SU-DHL-6 (cell line): Measurements from ENCODE around the gene HIVEP3.

Experiments used
- H2AFZ ChIP-seq: fragments of 200-600 bp; sonication (generic); 2 replicates; pipeline ENCODE4 v1.6.1; 2014; ENCODE audit warnings: low read depth, mild to moderate bottlenecking, moderate library complexity, mixed read lengths, antibody characterized with exemption, low read length; ENCODE audit not compliant: severe bottlenecking
- H3F3A ChIP-seq: fragments of 200-600 bp; shearing (Covaris generic); 2 replicates; pipeline ENCODE4 v1.6.0; 2016; ENCODE audit warnings: antibody characterized with exemption, mild to moderate bottlenecking; ENCODE audit not compliant: insufficient read depth
- H3K27ac ChIP-seq: fragments of 200-600 bp; sonication (generic); 2 replicates; pipeline ENCODE4 v1.5.1; 2016; ENCODE audit warnings: low read depth, mild to moderate bottlenecking, low read length, moderate library complexity, mixed read lengths
- H3K27me3 ChIP-seq: fragments of 200-600 bp; sonication (generic), shearing (Covaris generic); 2 replicates; pipeline ENCODE4 v1.6.0; 2014; ENCODE audit warnings: mild to moderate bottlenecking, low read length
- H3K36me3 ChIP-seq: fragments of 200-600 bp; sonication (generic); 2 replicates; pipeline ENCODE4 v1.6.1; 2014; ENCODE audit warnings: mild to moderate bottlenecking, low read length, mixed read lengths
- H3K4me2 ChIP-seq: fragments of 300-600, 200-600 bp; shearing (Covaris generic), sonication (generic); 2 replicates; pipeline ENCODE4 v1.6.0; 2014; ENCODE audit warnings: low read length, low read depth, mild to moderate bottlenecking; ENCODE audit not compliant: poor library complexity, severe bottlenecking
- H3K4me3 ChIP-seq: fragments of 200-600 bp; sonication (generic); 2 replicates; pipeline ENCODE4 v1.5.1; 2014; ENCODE audit warnings: antibody characterized with exemption, low read length, mild to moderate bottlenecking, mixed read lengths; ENCODE audit not compliant: insufficient read depth, poor library complexity, severe bottlenecking
- H3K79me2 ChIP-seq: fragments of 200-600 bp; sonication (generic); 2 replicates; pipeline ENCODE4 v1.6.1; 2014; ENCODE audit warnings: mild to moderate bottlenecking, low read length, moderate library complexity; ENCODE audit not compliant: insufficient read depth
- H3K9ac ChIP-seq: fragments of 200-600 bp; sonication (generic); 2 replicates; pipeline ENCODE4 v1.7.0; 2014; ENCODE audit warnings: mild to moderate bottlenecking, low read length
- H3K9me2 ChIP-seq: fragments of 200-600 bp; sonication (generic); replicated peaks from 2 replicates; pipeline ENCODE4 v1.6.1; 2014; ENCODE audit warnings: low read length; ENCODE audit not compliant: insufficient read depth
- H3K9me3 ChIP-seq: fragments of 200-600 bp; sonication (generic); 2 replicates; pipeline ENCODE4 v1.6.1; 2014; ENCODE audit warnings: low read length, mixed read lengths; ENCODE audit not compliant: insufficient read depth
- H4K20me1 ChIP-seq: fragments of 200-600 bp; sonication (generic); 2 replicates; pipeline ENCODE4 v1.6.1; 2014; ENCODE audit warnings: low read depth, mild to moderate bottlenecking, antibody characterized with exemption, low read length, moderate library complexity, mixed read lengths
- EZH2phosphoT487 ChIP-seq: fragments of 200-600 bp; sonication (generic), shearing (Covaris generic); conservative IDR thresholded peaks from 2 replicates; pipeline ENCODE4 v1.6.1; 2018; ENCODE audit warnings: mild to moderate bottlenecking, antibody characterized with exemption, low read length, moderate library complexity, mixed read lengths
- TF ChIP-seq, protein P1 (sequence below): fragments of 200-600 bp; sonication (generic); IDR thresholded peaks from one replicate; pipeline ENCODE4 v1.5.1; 2017; ENCODE audit warnings: antibody characterized with exemption, mild to moderate bottlenecking, low read length, moderate library complexity; ENCODE audit not compliant: insufficient read depth, poor library complexity, severe bottlenecking

The HIVEP3 gene

DNA sequence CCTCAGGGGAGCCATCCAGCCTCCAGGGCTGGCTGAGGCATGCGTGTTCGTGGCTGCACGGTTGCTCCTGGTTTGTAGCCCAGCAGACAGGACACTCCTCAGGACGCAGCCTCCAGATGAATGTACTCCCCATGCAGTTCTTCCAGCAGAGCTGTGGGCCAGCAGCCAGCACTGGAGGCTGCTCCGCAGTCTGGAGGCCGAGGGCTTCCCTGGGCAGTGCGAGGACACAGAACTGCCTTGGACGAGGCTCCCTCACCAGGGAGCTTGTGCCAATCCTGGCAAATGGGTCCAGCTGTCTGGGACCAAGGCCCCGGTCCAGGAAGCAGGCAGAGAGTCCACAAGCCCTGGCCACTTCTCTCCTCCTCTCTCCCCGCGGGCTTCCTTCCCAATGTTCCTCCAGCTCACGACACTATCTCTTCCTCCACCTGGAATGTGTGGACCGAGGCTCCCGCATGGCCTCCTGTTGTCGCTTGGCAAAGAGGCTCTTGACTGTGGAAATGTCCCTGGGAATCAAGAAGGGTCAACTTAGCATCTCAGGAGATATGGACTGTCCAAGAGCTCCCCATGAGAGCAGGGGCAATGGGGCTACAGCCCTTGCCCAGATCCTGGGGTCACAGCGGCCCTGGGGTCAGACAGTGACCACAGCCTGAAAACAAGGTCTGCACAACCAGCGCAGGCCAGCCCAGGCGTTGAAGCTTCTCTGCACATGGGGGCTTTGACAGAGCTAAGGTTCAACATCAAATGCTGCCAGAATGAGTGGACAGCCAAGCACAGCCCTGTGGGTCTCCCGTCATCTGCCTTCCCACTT, 439.5 kb downstream of the HIVEP3 start:
- Histone ChIP-seq H3K27me3 (no peaks in the 10 kb centered on the region), H2AFZ (no peak overlapping the region), H3K9ac (no peak overlapping the region), H3K27ac (no peak overlapping the region), H3K79me2 (no peaks in the 10 kb centered on the region), H3K4me2 (no peak overlapping the region), H3K9me3 (no peaks in the 10 kb centered on the region), H3K36me3 (no peaks in the 10 kb centered on the region), H4K20me1 (no peaks in the 10 kb centered on the region), H3F3A (no peaks in the 10 kb centered on the region), H3K9me2 (no peaks in the 10 kb centered on the region), H3K4me3 (no peak overlapping the region)
- TF ChIP-seq EZH2phosphoT487, result no peak
- TF ChIP-seq, protein P1, sequence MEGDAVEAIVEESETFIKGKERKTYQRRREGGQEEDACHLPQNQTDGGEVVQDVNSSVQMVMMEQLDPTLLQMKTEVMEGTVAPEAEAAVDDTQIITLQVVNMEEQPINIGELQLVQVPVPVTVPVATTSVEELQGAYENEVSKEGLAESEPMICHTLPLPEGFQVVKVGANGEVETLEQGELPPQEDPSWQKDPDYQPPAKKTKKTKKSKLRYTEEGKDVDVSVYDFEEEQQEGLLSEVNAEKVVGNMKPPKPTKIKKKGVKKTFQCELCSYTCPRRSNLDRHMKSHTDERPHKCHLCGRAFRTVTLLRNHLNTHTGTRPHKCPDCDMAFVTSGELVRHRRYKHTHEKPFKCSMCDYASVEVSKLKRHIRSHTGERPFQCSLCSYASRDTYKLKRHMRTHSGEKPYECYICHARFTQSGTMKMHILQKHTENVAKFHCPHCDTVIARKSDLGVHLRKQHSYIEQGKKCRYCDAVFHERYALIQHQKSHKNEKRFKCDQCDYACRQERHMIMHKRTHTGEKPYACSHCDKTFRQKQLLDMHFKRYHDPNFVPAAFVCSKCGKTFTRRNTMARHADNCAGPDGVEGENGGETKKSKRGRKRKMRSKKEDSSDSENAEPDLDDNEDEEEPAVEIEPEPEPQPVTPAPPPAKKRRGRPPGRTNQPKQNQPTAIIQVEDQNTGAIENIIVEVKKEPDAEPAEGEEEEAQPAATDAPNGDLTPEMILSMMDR, result no peak

DNA sequence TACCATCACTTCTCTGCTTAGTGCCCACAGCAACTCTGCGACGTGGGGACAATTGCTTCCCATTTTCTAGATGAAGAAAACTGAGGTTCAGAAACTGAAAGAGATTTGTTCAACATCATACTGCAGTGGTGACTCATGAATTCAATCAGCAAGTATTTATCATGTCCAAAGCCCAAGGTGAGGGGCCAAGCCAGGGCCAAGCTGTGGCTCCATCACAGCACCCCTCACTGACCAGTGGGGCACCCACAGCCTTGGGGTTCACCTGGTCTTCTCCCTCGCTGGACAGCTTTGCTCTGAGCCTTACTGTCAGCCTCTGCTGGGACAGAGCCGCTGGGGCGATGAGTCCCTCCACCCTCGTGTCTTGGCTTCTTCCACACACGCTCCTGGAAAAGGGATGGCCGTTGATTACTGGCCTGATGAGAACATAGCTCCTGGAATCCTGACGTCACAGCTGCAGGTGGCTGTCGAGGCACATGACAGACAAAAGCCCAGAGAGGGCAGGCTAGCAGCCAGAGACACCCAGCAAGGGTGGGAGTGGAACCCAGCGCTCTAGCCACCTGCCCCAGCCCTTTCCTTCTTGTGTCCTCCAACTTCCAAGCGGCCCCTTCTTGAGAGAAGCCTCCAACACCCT, 440.5 kb downstream of the HIVEP3 start:
- Histone ChIP-seq H3K4me2 (no peak overlapping the region), H3K4me3 (no peak overlapping the region), H3K9me2 (no peaks in the 10 kb centered on the region), H3K79me2 (no peaks in the 10 kb centered on the region), H2AFZ (no peak overlapping the region), H3K36me3 (no peaks in the 10 kb centered on the region), H3K27ac (no peak overlapping the region), H4K20me1 (no peaks in the 10 kb centered on the region), H3K9me3 (no peaks in the 10 kb centered on the region), H3K27me3 (no peaks in the 10 kb centered on the region), H3F3A (no peaks in the 10 kb centered on the region), H3K9ac (no peak overlapping the region)
- no peak for TF ChIP-seq EZH2phosphoT487
- TF ChIP-seq, protein P1, result no peak

DNA sequence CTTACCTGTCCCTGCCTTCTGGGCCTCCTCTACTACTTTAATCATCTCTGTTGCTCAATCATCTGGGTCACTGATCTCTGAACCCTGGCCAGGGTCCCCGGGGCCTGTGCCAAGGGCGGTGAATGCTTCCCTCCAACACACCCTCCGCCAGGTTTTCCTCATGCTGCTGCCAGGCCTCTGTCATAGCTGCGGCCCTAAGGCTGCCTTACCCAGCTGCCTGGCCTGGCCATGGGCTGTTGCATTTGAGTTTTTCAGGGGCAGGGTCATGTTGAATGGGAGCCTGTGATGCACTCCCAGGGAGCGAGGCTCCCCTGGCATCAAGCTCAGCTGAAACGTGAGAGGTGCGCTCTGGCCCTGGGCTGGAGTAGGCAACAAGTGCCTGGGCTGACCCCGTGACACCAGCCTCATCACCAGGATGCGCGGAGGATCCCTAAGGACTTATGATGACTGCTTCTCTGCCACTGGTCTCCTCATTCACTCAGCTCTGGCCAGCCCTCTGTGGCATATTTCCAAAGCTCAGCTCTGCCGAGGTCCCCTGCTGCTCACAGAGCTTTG, 441.8 kb downstream of the HIVEP3 start:
- Histone ChIP-seq H3K9me2 (no peaks in the 10 kb centered on the region), H3F3A (no peaks in the 10 kb centered on the region), H3K36me3 (no peaks in the 10 kb centered on the region), H2AFZ (no peak overlapping the region), H3K27ac (no peak overlapping the region), H3K79me2 (no peaks in the 10 kb centered on the region), H4K20me1 (no peaks in the 10 kb centered on the region), H3K9ac (no peak overlapping the region), H3K4me3 (no peak overlapping the region), H3K27me3 (no peaks in the 10 kb centered on the region), H3K9me3 (no peaks in the 10 kb centered on the region), H3K4me2 (no peak overlapping the region)
- TF ChIP-seq, protein P1, result no peak
- TF ChIP-seq EZH2phosphoT487, result no peak
